ENCODE data around the gene RIPOR1.
A peak's percentile ranks its signal among the peaks of the same experiment; 100 is the strongest.
"Not testable (repeated sequence)": the region's sequence is repeated elsewhere in the genome, so short reads cannot be mapped to it uniquely, and the experiment has no call there.

The RIPOR1 gene

DNA sequence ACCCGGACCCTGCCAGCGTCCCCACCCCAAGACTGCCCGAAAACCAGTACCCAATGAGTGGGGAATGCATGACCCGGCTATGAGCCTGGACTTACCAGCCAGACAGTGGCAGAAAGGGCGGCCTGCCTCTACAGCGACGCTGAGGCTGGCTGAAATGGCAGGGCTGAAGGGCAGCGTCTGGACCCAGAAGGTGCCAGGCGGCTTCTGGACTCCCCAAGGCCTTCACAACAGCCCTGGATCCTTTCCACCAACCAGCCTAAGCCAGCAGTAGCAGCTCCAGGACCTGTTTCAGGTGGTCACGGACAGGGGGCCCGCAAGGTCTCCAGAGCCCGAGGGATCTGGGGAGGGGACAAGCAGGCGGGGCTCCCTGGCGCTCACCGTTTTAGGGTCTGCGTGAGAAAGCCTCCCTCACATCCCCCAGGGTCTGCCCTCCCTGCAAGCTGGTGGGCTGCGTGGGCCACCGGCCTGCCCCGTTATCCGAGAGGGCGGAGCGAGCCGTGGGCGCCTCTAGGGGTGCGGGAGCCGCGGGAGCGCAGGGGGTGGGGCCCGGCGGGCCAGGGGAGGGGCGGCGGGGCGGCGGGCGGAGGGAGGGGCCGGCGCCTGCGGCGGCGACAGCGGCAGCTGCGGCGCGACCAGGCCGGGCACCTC is at the start of gene RIPOR1:
Gene RIPOR1 (plus strand): TSS at position 608 of the 648 bp plus-strand sequence. CDS start 9,618 bp downstream, outside the sequence.
- DNase-seq = peak; percentile 66 to 77

GRCh38 chr16:67480833-67481560 is 47.6 kb upstream of the RIPOR1 start, which contains the start of gene ATP6V0D1:
ATP6V0D1 (minus strand) TSS chr16:67481157; CDS start chr16:67481086, 71 bp downstream.
- TF ChIP-seq GATA1 (IDR thresholded peaks at IDR 0.05; ENCODE audit: low read depth, low read length) (no peak), POLR2A (IDR thresholded peaks at IDR 0.05; ENCODE audit: low read length) (peak; percentile 96)
- DNase-seq = peak; percentile 99 to 100

More for the DNA sequence above, at the start of gene RIPOR1:
- TF ChIP-seq GATA1 (IDR thresholded peaks at IDR 0.05; ENCODE audit: low read depth, low read length) (no peak), POLR2A (IDR thresholded peaks at IDR 0.05; ENCODE audit: low read length) (no peak)

- TF ChIP-seq GATA1 (IDR thresholded peaks at IDR 0.05; ENCODE audit: low read depth, low read length) (no peak), POLR2A (IDR thresholded peaks at IDR 0.05; ENCODE audit: low read length) (no peak)
- peak; percentile 72 to 79 for DNase-seq
These were observed 46.9 kb upstream of the RIPOR1 start for GRCh38 chr16:67481561-67482232.

DNA sequence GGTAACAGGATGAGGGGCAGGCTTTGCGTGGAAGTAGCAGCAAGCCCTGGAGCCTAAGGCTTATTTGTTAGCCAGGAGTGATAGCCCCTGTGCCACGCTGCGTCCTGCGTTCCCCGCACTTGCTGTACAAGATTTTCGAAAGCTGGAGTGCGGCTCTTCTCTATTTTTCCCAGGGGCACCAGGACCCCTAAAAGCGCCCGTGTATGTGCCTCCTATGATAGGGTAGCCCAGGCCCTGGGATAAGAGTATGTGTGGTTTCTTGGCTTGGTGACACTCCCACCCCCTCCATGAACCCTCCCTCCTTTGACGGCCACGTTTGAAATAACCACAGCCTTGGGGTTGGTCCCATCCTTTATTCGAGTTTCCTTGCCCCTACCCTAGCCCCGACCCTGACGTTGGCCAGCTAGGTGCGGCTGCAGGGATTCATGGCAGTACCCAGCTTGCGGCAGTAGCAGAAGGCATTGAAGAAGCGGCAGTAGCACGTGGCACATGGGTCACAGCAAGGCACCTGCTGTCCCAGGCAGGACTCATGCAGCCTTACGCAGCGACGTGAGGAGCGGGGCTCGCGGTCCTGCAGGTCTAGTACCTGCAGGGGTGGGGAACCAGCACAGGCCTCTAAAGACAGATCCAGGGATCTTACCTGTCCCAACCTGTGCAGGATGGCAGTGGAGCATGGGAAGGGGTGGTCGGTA is 46.2 kb upstream of the RIPOR1 start:
- no peak for DNase-seq
- TF ChIP-seq GATA1 (IDR thresholded peaks at IDR 0.05; ENCODE audit: low read depth, low read length) = no peak

GRCh38 chr16:67483150-67483549 is 45.5 kb upstream of the RIPOR1 start, which contains the start of gene AGRP:
AGRP (minus strand) TSS chr16:67483547; CDS start chr16:67483398, 149 bp downstream.
- DNase-seq = no peak
- TF ChIP-seq POLR2A (IDR thresholded peaks at IDR 0.05; ENCODE audit: low read length) = no peak
- TF ChIP-seq GATA1 (IDR thresholded peaks at IDR 0.05; ENCODE audit: low read depth, low read length) = no peak

- no peak for DNase-seq
- TF ChIP-seq POLR2A (IDR thresholded peaks at IDR 0.05; ENCODE audit: low read length) (no peak), GATA1 (IDR thresholded peaks at IDR 0.05; ENCODE audit: low read depth, low read length) (no peak)
These were observed 44.7 kb upstream of the RIPOR1 start for GRCh38 chr16:67483731-67484525.

GRCh38 chr16:67486805-67487204 is 41.8 kb upstream of the RIPOR1 start:
- no peak for TF ChIP-seq POLR2A (IDR thresholded peaks at IDR 0.05; ENCODE audit: low read length)

GRCh38 chr16:67487561-67487960 is 41.1 kb upstream of the RIPOR1 start:
- not testable (repeated sequence) for DNase-seq

More at GRCh38 chr16:67486805-67487204, 41.8 kb upstream of the RIPOR1 start:
- no peak for DNase-seq

DNA sequence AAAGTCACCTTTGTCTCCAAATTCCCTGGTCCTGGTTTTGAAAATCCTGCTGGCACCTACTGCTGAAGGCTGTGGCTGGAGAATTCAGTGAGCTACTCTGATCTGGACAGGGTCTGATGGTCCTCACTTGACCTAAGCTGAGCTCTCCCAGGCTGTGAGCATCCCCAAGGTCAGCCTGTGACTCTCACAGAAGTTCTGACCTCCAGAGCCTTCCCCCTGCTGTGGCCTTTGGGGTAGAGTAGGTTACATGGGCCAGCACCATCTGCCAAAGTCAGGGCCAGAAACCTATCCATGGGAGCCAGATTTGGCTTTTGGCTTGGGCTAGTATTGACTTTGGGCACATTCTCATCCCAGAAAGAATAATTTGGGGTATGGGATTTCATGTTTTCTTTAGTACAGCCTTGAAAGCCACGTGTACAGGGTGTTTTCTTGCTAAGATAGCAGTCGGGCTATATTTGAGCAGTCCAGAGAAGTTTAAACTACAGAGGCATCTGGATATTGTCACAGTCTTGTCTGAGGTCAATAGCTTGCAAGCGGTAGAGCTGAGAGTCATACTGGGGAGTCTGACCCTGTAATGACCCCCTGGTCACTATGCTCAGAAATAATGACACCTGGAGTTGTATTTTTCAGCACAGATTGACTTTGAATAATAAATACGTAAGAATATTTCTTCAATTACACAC is 39.1 kb upstream of the RIPOR1 start:
- TF ChIP-seq GATA1 (IDR thresholded peaks at IDR 0.05; ENCODE audit: low read depth, low read length) = no peak
- TF ChIP-seq POLR2A (IDR thresholded peaks at IDR 0.05; ENCODE audit: low read length) = no peak
- DNase-seq = no peak

DNA sequence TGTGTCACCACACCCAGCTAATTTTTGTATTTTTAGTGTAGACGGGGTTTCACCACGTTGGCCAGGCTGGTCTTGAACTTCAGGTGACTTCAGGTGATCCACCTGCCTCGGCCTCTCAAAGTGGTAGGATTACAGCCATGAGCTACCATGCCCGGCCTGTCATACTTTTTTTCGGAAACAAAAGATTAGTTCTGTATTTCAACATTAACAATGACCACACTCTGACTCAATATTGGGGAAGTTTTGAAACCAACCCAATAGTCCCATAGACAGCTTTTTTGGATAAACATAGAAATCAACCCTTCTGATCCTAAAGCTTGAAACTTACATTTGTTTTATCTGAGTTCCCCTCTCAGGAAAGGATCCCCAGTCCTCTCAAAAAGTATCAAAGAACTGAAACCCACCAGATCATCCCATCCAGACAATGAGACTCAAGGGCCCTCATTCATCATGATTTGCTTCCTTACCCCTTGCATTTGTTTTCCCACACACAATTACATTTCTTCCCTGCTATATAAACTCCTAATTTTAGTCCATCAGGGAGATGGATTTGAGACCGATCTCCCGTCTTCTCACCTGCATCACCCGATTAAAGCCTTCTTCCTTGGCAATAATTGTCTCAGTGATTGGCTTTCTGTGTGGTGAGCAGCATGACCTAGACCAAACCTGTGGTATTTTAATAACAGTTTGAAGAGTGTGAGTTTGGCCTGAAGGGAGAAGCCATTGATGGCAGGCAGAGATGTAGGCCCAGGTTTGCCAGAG is 38.1 kb upstream of the RIPOR1 start:
- no peak for TF ChIP-seq POLR2A (IDR thresholded peaks at IDR 0.05; ENCODE audit: low read length)
- TF ChIP-seq GATA1 (IDR thresholded peaks at IDR 0.05; ENCODE audit: low read depth, low read length) = no peak
- DNase-seq = no peak

DNA sequence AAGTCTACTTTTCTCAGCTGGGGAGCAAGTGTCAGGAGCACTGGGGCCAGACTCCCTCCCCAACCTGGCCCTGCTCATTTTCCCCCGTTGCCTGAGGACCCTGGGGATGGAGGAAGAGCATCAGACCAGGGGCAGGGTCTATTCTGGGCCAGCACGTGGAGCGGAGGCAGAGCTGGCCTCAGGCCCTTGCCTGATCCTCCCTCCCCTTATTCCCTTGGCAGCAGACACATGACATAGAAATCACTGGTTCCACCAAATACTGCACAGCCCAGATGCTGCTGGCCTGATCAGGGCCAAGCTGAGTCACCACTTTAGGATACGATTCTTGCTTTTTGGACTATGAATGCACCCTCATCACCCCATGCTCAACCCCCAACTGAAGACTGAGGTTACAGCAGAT is 29.5 kb upstream of the RIPOR1 start:
- no peak for DNase-seq

More for the DNA sequence above, 29.5 kb upstream of the RIPOR1 start:
- TF ChIP-seq GATA1 (IDR thresholded peaks at IDR 0.05; ENCODE audit: low read depth, low read length) = no peak
- TF ChIP-seq POLR2A (IDR thresholded peaks at IDR 0.05; ENCODE audit: low read length) = no peak
